HepG2 (cell line): Measurements from ENCODE around the gene ZCCHC24. TPM values are rescaled to one million over a fixed set of nuclear protein-coding genes. Genes with fewer than 3 reads are reported as not detected.

ENCODE experiments used
- KMT2B ChIP-seq: IDR thresholded peaks from 2 replicates; pipeline ENCODE4 v1.6.1; 2016; ENCODE audit warnings: missing genetic modification reagents, missing compliant biosample characterization
- PAF1 ChIP-seq: IDR thresholded peaks from 2 replicates; pipeline ENCODE4 v1.6.1; 2016; ENCODE audit warnings: missing genetic modification reagents, missing compliant biosample characterization
- RFX1 ChIP-seq: fragments of 450-650 bp; IDR thresholded peaks from 2 replicates; pipeline ENCODE4 v1.6.1; 2017
- ZEB1 ChIP-seq: IDR thresholded peaks from 2 replicates; pipeline ENCODE4 v1.6.1; 2012; ENCODE audit warnings: mild to moderate bottlenecking, low read depth, inconsistent platforms; ENCODE audit not compliant: insufficient replicate concordance
- ZFP1 ChIP-seq: IDR thresholded peaks from 2 replicates; pipeline ENCODE4 v1.6.1; 2016
- ZFP36 ChIP-seq: fragments of 150-350 bp; IDR thresholded peaks from 2 replicates; pipeline ENCODE4 v1.6.1; 2018; ENCODE audit warnings: borderline replicate concordance, low read length, low read depth; ENCODE audit not compliant: partially characterized antibody
- ZNF251 ChIP-seq: sonication (generic); formaldehyde crosslinking; IDR thresholded peaks from 2 replicates; pipeline ENCODE4 v1.9.0; 2021; ENCODE audit warnings: mild to moderate bottlenecking, missing genetic modification reagents
- ZNF282 ChIP-seq: fragments of 450-650 bp; IDR thresholded peaks from 2 replicates; pipeline ENCODE4 v1.6.1; 2018; ENCODE audit not compliant: partially characterized antibody
- ZNF547 ChIP-seq: sonication (generic); formaldehyde crosslinking; IDR thresholded peaks from 2 replicates; pipeline ENCODE4 v1.5.1; 2020; ENCODE audit warnings: mild to moderate bottlenecking, missing genetic modification reagents
- ZNF572 ChIP-seq: sonication (generic); formaldehyde crosslinking; IDR thresholded peaks from 2 replicates; pipeline ENCODE4 v1.5.1; 2020; ENCODE audit warnings: mild to moderate bottlenecking, missing genetic modification reagents
- ZSCAN25 ChIP-seq: sonication (generic); formaldehyde crosslinking; IDR thresholded peaks from 2 replicates; pipeline ENCODE4 v1.8.0; 2022; ENCODE audit warnings: mild to moderate bottlenecking, missing genetic modification reagents
- polyA plus RNA-seq, 8 experiments: library from polyadenylated mRNA; depleted of rRNA in 3 of 8; stranded (reverse) in 7 of 8; unstranded in 1 of 8; fragments of >200 nt; fragmentation: Illumina TruSeq in 4 of 8; extraction: Trizol in 4 of 8; gene quantifications; 2 replicates each; pipeline versions ENCODE4 v1.2.1 to v1.2.3, GENCODE V29; 2011 to 2016; ENCODE audit warnings: low read depth in 4 of 8, missing spikeins in 1 of 8, mixed read lengths in 1 of 8; ENCODE audit not compliant: insufficient read depth in 1 of 8
- total RNA-seq, 5 experiments: library from RNA; depleted of rRNA; stranded (reverse); fragments of >200 nt; fragmentation: Illumina TruSeq; extraction: Trizol; gene quantifications; 2 replicates each; pipeline ENCODE4 v1.2.3, GENCODE V29; 2016; ENCODE audit warnings: low read depth in 1 of 5
- TF ChIP-seq, protein P1 (sequence below): sonication (generic); formaldehyde crosslinking; IDR thresholded peaks from 2 replicates; pipeline ENCODE4 v1.5.0; 2020; ENCODE audit warnings: mild to moderate bottlenecking, missing genetic modification reagents
- TF ChIP-seq, protein P2 (sequence below): sonication (generic); formaldehyde crosslinking; IDR thresholded peaks from 2 replicates; pipeline ENCODE4 v1.8.0; 2022; ENCODE audit warnings: mild to moderate bottlenecking, missing genetic modification reagents, moderate library complexity
- TF ChIP-seq, protein P3 (sequence below), 2 experiments: IDR thresholded peaks; 2 replicates each; pipeline ENCODE4 v1.6.1; 2011 to 2012; ENCODE audit warnings: low read length in 2 of 2, borderline replicate concordance in 1 of 2, low read depth in 1 of 2, mild to moderate bottlenecking in 1 of 2, moderate library complexity in 1 of 2
- TF ChIP-seq, protein P4 (sequence below): sonication (generic); formaldehyde crosslinking; IDR thresholded peaks from 2 replicates; pipeline ENCODE4 v1.5.1; 2020; ENCODE audit warnings: mild to moderate bottlenecking, missing genetic modification reagents
- TF ChIP-seq, protein P5 (sequence below): sonication (generic); formaldehyde crosslinking; IDR thresholded peaks from 2 replicates; pipeline ENCODE4 v1.9.0; 2021; ENCODE audit warnings: missing genetic modification reagents, mild to moderate bottlenecking, borderline replicate concordance

The ZCCHC24 gene
- total and polyA plus RNA-seq, 2 of the 13 experiments (the other 11 are each of a cell fraction or from before 2014, with no cell fraction given), result 3.1 to 7.9 TPM

DNA sequence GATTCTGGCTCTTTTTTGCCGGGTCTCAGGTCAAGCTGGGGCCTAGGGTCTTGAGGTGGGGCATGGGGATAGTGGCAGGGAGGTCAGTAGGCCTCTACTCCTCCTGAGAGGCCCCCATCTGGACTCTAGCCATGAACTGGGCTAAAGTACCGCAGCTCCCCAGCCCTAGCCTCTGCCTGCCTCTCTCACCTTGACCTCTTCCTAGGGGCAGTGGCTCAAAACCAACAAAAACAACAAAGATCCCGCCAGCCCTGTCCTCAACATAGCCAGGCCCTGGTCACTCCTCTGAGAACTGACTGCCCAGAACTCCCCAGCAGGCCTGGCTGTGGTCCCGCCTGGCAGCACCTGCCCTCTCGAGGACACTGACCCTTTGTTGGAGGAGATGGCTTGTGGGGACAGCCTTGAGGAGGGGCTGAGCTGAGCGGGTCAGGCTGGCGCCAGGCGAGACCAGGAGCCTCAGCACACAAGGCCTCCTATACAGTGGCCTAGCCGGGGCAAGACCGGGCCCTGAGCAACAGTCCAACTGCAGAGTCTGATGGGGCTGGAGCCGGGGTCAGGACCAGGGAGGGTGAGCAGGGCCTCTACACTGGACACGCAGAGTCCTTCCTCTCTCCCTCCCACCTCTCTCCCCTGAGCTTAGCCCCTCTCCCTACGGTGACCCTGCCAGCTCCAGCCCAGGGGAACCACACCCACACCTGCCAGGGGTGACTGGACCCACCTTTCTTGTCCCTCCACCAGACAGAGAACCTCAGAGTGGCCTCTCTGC, 109.8 kb downstream of the ZCCHC24 start (continued):
- TF ChIP-seq KMT2B (CRISPR knock-in tag) (peak; percentile 50), ZNF572 (CRISPR knock-in tag) (peak; percentile 87; the same call in 1 of the 2 replicates), RFX1 (no peak), ZNF547 (CRISPR knock-in tag) (peak; percentile 80; the same call in 1 of the 2 replicates), ZEB1 (peak; percentile 18), PAF1 (CRISPR knock-in tag) (no peak), ZFP36 (no peak), ZNF282 (no peak), ZNF251 (CRISPR knock-in tag) (no peak), ZFP1 (peak; percentile 65; the same call in 1 of the 2 replicates), ZSCAN25 (CRISPR knock-in tag) (peak; percentile 67; the same call in 1 of the 2 replicates)
- TF ChIP-seq, protein P1, sequence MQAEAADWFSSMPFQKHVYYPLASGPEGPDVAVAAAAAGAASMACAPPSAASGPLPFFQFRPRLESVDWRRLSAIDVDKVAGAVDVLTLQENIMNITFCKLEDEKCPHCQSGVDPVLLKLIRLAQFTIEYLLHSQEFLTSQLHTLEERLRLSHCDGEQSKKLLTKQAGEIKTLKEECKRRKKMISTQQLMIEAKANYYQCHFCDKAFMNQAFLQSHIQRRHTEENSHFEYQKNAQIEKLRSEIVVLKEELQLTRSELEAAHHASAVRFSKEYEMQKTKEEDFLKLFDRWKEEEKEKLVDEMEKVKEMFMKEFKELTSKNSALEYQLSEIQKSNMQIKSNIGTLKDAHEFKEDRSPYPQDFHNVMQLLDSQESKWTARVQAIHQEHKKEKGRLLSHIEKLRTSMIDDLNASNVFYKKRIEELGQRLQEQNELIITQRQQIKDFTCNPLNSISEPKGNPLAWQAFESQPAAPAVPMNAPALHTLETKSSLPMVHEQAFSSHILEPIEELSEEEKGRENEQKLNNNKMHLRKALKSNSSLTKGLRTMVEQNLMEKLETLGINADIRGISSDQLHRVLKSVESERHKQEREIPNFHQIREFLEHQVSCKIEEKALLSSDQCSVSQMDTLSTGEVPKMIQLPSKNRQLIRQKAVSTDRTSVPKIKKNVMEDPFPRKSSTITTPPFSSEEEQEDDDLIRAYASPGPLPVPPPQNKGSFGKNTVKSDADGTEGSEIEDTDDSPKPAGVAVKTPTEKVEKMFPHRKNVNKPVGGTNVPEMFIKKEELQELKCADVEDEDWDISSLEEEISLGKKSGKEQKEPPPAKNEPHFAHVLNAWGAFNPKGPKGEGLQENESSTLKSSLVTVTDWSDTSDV (CRISPR knock-in tag), result no peak; the same call in 1 of the 2 replicates
- TF ChIP-seq, protein P2, sequence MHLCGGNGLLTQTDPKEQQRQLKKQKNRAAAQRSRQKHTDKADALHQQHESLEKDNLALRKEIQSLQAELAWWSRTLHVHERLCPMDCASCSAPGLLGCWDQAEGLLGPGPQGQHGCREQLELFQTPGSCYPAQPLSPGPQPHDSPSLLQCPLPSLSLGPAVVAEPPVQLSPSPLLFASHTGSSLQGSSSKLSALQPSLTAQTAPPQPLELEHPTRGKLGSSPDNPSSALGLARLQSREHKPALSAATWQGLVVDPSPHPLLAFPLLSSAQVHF (CRISPR knock-in tag), result no peak; the same call in 1 of the 2 replicates
- TF ChIP-seq, protein P3, sequence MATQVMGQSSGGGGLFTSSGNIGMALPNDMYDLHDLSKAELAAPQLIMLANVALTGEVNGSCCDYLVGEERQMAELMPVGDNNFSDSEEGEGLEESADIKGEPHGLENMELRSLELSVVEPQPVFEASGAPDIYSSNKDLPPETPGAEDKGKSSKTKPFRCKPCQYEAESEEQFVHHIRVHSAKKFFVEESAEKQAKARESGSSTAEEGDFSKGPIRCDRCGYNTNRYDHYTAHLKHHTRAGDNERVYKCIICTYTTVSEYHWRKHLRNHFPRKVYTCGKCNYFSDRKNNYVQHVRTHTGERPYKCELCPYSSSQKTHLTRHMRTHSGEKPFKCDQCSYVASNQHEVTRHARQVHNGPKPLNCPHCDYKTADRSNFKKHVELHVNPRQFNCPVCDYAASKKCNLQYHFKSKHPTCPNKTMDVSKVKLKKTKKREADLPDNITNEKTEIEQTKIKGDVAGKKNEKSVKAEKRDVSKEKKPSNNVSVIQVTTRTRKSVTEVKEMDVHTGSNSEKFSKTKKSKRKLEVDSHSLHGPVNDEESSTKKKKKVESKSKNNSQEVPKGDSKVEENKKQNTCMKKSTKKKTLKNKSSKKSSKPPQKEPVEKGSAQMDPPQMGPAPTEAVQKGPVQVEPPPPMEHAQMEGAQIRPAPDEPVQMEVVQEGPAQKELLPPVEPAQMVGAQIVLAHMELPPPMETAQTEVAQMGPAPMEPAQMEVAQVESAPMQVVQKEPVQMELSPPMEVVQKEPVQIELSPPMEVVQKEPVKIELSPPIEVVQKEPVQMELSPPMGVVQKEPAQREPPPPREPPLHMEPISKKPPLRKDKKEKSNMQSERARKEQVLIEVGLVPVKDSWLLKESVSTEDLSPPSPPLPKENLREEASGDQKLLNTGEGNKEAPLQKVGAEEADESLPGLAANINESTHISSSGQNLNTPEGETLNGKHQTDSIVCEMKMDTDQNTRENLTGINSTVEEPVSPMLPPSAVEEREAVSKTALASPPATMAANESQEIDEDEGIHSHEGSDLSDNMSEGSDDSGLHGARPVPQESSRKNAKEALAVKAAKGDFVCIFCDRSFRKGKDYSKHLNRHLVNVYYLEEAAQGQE (IDR thresholded peaks at IDR 0.05; ENCODE audit: borderline replicate concordance in 1 of 2, low read depth in 1 of 2, low read length in 2 of 2), result no peak
- TF ChIP-seq, protein P4, sequence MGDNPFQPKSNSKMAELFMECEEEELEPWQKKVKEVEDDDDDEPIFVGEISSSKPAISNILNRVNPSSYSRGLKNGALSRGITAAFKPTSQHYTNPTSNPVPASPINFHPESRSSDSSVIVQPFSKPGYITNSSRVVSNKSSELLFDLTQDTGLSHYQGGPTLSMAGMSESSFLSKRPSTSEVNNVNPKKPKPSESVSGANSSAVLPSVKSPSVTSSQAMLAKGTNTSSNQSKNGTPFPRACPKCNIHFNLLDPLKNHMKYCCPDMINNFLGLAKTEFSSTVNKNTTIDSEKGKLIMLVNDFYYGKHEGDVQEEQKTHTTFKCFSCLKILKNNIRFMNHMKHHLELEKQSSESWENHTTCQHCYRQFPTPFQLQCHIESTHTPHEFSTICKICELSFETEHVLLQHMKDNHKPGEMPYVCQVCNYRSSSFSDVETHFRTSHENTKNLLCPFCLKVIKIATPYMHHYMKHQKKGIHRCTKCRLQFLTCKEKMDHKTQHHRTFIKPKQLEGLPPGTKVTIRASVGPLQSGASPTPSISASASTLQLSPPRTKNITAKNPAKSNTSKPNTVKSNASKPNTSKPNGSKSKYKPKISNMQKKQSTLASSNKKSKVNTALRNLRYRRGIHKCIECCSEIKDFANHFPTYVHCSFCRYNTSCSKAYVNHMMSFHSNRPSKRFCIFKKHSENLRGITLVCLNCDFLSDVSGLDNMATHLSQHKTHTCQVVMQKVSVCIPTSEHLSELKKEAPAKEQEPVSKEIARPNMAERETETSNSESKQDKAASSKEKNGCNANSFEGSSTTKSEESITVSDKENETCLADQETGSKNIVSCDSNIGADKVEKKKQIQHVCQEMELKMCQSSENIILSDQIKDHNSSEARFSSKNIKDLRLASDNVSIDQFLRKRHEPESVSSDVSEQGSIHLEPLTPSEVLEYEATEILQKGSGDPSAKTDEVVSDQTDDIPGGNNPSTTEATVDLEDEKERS, result peak; percentile 71
- TF ChIP-seq, protein P5, sequence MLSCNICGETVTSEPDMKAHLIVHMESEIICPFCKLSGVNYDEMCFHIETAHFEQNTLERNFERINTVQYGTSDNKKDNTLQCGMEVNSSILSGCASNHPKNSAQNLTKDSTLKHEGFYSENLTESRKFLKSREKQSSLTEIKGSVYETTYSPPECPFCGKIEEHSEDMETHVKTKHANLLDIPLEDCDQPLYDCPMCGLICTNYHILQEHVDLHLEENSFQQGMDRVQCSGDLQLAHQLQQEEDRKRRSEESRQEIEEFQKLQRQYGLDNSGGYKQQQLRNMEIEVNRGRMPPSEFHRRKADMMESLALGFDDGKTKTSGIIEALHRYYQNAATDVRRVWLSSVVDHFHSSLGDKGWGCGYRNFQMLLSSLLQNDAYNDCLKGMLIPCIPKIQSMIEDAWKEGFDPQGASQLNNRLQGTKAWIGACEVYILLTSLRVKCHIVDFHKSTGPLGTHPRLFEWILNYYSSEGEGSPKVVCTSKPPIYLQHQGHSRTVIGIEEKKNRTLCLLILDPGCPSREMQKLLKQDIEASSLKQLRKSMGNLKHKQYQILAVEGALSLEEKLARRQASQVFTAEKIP, result no peak
